Endometrial microvascular endothelial cells (primary cell): Measurements from ENCODE around the gene PARK7. TPM values are rescaled to one million over a fixed set of nuclear protein-coding genes. Genes with fewer than 3 reads are reported as not detected.

Source experiments
- in situ Hi-C: cut with HindIII; loops from 2 replicates; pipeline ENCODE4 v1.10.0; 2017; ENCODE audit warnings: low sequenced_read_pairs, low pct_unique_long_range_greater_than_20kb; ENCODE audit errors: inconsistent ontology term
- total RNA-seq: library from RNA; depleted of rRNA; stranded (reverse); fragments of >200 nt; gene quantifications from one replicate; pipeline ENCODE4 v1.2.3, GENCODE V29; 2015; ENCODE audit errors: inconsistent ontology term

The PARK7 gene
- total RNA-seq, 1 donor from 2014 or later: 247 TPM

- in situ Hi-C loops: no loop called here
These were observed 10.8 kb downstream of the PARK7 start for GRCh38 chr1:7972285-7972684.

DNA sequence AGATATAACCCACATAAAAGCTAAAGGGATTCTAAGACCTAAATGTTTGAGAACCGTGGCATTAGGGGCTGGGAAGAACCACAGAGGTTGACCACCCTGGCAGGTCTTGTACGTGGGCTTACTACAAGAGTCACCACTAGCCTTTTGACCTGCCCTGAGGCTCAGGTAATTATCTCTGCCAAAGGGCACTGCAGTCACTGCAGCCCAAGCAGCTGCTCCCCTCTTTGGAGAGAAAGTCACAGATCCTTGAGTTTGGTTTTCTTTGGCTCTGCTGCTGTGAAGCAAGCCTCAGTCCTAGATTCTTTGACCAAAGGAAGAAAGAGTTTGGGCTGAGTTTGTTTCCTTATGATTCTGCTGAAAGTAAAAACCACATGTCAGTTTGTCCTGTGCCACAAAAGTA, 11.6 kb downstream of the PARK7 start:
- in situ Hi-C loops: no loop called here

- in situ Hi-C loops: no loop called here
These were observed 13.8 kb downstream of the PARK7 start for GRCh38 chr1:7975212-7975865.

GRCh38 chr1:7980984-7981383, 19.5 kb downstream of the PARK7 start:
- in situ Hi-C loops: no loop called here

- in situ Hi-C loops: no loop called here
These were observed 21.7 kb downstream of the PARK7 start for GRCh38 chr1:7983086-7983778.

- in situ Hi-C loops: no loop called here
These were observed 23.3 kb downstream of the PARK7 start for GRCh38 chr1:7984811-7985210.

GRCh38 chr1:7985851-7986612, 24.5 kb downstream of the PARK7 start:
- in situ Hi-C loops: no loop called here

DNA sequence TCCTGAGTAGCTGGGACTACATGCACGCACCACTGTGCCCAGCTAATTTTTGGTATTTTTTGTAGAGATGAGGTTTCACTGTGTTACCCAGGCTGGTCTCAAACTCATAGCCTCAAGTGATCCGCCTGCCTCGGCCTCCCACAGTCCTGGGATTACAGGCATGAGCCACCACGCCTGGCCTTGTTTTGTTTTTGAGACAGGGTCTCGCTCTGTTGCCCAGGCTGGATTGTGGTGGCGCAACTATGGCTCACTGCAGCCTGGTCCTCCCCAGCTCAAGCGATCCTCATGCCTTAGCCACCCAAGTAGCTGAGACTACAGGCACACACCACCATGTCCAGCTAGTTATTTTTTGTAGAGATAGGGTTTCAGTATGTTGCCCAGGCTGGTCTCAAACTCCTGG, 26.0 kb downstream of the PARK7 start:
- in situ Hi-C loops: no loop called here

DNA sequence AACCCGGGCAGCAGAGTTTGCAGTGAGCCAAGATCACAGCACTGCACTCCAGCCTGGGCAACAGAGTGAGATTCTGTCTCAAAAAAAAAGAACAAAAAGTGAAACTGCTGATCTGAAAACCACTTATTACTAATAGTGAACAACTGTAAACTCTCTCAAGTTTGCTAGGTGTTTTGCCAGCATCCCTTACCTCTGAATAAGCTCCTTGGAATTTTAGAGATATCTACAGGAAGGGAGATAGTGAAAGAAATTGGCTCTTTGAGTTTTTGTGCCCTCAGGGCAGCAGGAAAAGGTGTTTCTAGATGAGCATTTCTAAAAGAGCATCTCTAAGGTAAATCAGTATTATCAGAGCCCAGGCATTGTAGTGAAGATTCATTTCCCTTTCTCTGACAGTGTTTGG, 27.1 kb downstream of the PARK7 start:
- in situ Hi-C loops: no loop called here

DNA sequence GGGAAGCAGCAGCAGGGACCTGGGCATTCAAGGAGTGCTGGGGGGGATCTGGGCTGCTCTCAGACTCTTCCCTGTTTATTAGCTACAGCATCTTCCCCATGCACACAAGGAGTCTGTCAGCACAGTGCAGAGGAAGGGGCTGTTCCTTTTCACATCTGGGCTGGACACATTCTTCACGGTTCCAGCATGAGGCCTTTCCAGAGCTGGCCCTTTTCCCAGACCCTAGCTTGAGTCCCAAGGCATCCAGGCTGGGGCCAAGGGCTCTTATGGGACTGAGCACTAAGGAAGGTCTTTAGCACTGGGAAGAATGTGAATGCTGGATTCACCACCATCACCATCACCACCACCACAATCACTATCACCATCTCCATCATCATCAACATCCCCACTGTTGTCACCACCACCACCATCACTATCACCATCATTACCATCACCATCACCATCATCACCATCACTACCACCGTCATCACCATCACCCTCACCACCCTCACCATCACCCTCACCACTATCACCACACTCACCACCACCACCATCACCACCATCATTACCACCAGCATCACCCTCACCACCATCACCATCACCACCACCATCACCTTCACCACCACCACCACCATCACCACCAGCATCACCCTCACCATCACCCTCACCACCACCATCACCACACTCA, 28.4 kb downstream of the PARK7 start:
- in situ Hi-C loops: no loop called here

DNA sequence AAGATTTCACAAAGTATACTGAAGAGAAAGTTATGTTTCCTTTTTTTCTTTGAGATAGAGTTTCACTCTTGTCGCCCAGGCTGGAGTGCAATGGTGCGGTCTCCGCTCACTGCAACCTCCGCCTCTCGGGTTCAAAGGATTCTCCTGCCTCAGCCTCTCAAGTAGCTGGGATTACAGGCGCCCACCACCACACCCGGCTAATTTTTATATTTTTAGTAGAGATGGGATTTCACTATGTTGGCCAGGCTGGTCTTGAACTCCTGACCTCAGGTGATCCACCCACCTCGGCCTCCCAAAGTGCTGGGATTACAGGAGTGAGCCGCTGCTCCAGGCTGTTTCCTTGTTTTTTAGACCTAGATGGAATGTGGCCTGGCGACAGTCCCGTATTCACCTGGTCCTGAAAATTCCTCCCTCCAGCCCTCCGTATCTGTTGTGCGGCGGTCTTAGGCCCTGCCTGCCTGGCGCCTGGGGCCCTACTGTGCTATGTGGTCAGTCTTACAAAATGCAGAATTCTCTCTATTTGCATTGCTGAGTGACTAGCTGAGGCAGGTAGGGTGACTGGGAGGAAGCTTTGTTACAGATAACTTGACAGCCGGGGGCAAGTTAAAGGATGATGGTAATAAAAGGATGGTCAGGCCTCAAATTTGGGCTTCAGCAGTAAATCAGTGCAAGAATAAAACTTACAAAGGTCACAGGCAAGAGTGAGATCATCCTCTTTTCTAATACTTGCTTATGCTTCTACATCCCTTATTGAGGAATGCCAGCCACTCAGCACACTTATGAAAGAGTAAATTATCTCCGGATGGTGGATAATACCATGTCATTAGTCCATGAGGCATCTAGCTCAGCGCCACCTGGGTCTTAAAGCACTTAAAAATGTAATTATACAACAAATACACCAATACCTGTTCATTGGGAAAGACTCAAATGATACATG, 30.3 kb downstream of the PARK7 start:
- in situ Hi-C loops: no loop called here

DNA sequence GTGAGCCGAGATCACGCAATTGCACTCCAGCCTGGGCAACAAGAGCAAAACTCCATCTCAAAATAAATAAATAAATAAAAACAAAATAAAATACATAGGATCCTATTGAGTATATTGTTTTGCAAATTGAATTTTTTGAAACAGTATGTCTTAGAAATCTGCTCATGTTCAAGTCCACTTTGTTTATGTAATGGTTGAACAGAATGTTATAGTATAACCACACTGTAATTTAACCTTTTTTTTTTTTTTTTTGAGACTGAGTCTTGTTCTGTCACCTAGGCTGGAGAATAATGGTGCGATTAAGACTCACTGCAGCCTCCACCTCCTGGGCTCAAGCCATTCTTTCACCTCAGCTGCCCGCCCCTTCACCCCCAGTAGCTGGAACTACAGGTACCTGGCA, 31.4 kb downstream of the PARK7 start:
- in situ Hi-C loops: no loop called here

GRCh38 chr1:7993593-7994479, 32.3 kb downstream of the PARK7 start:
- in situ Hi-C loops: no loop called here

GRCh38 chr1:7994827-7995226, 33.3 kb downstream of the PARK7 start:
- in situ Hi-C loops: no loop called here

GRCh38 chr1:7995437-7995836, 33.9 kb downstream of the PARK7 start:
- in situ Hi-C loops: no loop called here

DNA sequence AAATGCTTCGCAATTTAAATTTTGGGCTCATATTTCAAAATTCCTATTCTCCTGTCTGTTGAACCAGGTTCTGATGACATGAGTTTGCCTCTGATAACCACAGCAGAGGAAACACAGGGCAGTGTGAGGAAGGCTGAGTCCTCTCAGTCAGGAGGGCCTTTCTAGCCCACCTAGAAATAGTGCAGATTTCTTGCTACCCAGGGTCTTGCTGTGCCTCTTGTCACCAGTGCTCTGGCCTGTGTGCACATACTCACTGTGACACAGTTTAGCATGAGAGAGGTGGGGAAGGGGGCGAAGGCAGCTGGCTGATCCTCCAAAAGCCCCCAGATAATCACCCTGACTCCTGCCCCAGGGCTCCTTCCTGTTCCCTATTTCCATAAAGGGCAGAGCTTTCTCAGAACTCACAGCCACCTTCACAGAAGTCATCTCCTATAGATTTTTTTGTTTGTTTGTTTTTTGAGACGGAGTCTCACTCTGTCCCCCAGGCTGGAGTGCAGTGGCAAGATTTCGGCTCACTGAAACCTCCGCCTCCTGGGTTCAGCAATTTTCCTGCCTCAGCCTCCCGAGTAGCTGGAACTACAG, 40.9 kb downstream of the PARK7 start:
- in situ Hi-C loops: loop anchor here (25.0 kb wide), 1 partner anchor 310 kb away; the partner anchor contains the start of gene SLC45A1

DNA sequence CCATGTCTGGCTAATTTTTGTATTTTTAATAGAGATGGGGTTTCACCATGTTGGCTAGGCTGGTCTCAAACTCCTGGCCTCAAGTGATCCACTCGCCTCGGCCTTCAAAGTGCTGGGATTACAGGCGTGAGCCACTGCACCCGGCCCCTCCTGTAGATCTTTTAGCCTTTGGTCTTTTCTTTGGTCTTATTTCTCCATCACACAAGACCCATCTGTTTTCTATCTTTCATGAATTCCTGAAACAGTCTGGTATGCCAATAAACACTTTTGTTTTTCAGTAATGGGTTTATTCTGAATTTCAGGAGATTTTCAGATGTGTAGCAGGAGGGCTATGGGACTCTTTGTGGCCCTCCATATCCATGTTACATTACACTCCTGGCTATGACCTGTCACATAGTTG, 41.4 kb downstream of the PARK7 start:
- in situ Hi-C loops: loop anchor here (25.0 kb wide), 1 partner anchor 309 kb away; the partner anchor contains the start of gene SLC45A1
